Endodermal cell (in vitro differentiated cells): ENCODE measurements around the gene YAE1. TPM values are rescaled to one million over a fixed set of nuclear protein-coding genes. Genes with fewer than 3 reads are reported as not detected.

ENCODE experiments used
- DNase-seq: peaks from one replicate; pipeline ENCODE4 v3.0.0-alpha.2; 2017
- H3K27ac ChIP-seq: 2 replicates; pipeline ENCODE4 v1.5.1; 2013; ENCODE audit warnings: mild to moderate bottlenecking, low read depth, low read length, moderate library complexity
- H3K27me3 ChIP-seq: 2 replicates; pipeline ENCODE4 v1.6.1; 2013; ENCODE audit warnings: mild to moderate bottlenecking, low read length, moderate library complexity; ENCODE audit not compliant: insufficient read depth, control insufficient read depth, poor library complexity, severe bottlenecking
- H3K36me3 ChIP-seq: 2 replicates; pipeline ENCODE4 v1.7.0; 2013; ENCODE audit warnings: mild to moderate bottlenecking, low read length, moderate library complexity; ENCODE audit not compliant: control insufficient read depth, insufficient read depth
- H3K4me1 ChIP-seq: one replicate; pipeline ENCODE4 v1.7.0; 2013; ENCODE audit warnings: low read length; ENCODE audit not compliant: control insufficient read depth, insufficient read depth
- H3K4me3 ChIP-seq: 2 replicates; pipeline ENCODE4 v1.5.1; 2013; ENCODE audit warnings: mild to moderate bottlenecking, low read length, moderate library complexity
- H3K9ac ChIP-seq: 2 replicates; pipeline ENCODE4 v1.6.1; 2013; ENCODE audit warnings: mild to moderate bottlenecking, low read length, moderate library complexity; ENCODE audit not compliant: poor library complexity, severe bottlenecking; ENCODE audit errors: extremely low read depth
- H3K9me3 ChIP-seq: 2 replicates; pipeline ENCODE4 v1.6.1; 2013; ENCODE audit warnings: mild to moderate bottlenecking, low read length, moderate library complexity; ENCODE audit not compliant: control insufficient read depth
- H3K27ac Mint-ChIP-seq: 2 replicates; pipeline ENCODE4 v1.8.0; 2020; ENCODE audit warnings: mixed read lengths
- H3K27me3 Mint-ChIP-seq: 2 replicates; pipeline ENCODE4 v1.8.0; 2021; ENCODE audit warnings: mild to moderate bottlenecking, mixed read lengths; ENCODE audit not compliant: insufficient read depth
- H3K36me3 Mint-ChIP-seq: 2 replicates; pipeline ENCODE4 v1.8.0; 2020; ENCODE audit warnings: low read depth, mixed read lengths
- H3K4me1 Mint-ChIP-seq: 2 replicates; pipeline ENCODE4 v1.8.0; 2020; ENCODE audit warnings: mixed read lengths
- H3K4me3 Mint-ChIP-seq: 2 replicates; pipeline ENCODE4 v1.8.0; 2020; ENCODE audit warnings: mild to moderate bottlenecking, moderate library complexity, mixed read lengths
- H3K9me3 Mint-ChIP-seq: 2 replicates; pipeline ENCODE4 v1.8.0; 2020; ENCODE audit warnings: mild to moderate bottlenecking, mixed read lengths
- WGBS, 2 experiments: methylation state at CpG; one replicate each; pipeline versions ENCODE4 v1.1.5 to v1.1.7; 2013; ENCODE audit warnings: missing lambda C conversion rate in 2 of 2, mixed read lengths in 1 of 2; ENCODE audit not compliant: insufficient coverage in 1 of 2, insufficient read length in 1 of 2; 5-methylcytosine and 5-hydroxymethylcytosine counted together
- total RNA-seq, 2 donors: library from RNA; stranded (reverse); fragmentation: NEBNext Ultra II Directional in 1 of 2; extraction: Animal tissue kit (Norgen Biotek cat#: 25700) in 1 of 2; gene quantifications; 2 replicates in 1 of 2; 3 replicates in 1 of 2; pipeline ENCODE4 v1.2.1, GENCODE V29; 2021
- TF ChIP-seq, protein P1 (sequence below): fragments of 200-600 bp; sonication (generic); conservative IDR thresholded peaks from 2 replicates; pipeline ENCODE4 v1.5.0; 2021; ENCODE audit warnings: antibody characterized with exemption, mild to moderate bottlenecking

Gene YAE1
- total RNA-seq, 2 donors from 2014 or later, result 20.9 to 30.0 TPM

- Histone ChIP-seq H3K36me3 (no peaks in the 10 kb centered on the region), H3K4me3 (no peak overlapping the region), H3K27me3 (no peaks in the 10 kb centered on the region), H3K27ac (no peak overlapping the region), H3K9me3 (peaks cover 5% of the 10 kb centered on the region), H3K9ac (no peak overlapping the region), H3K4me1 (peaks cover 12% of the 10 kb centered on the region)
- 94 to 95% methylated on average over 2 to 3 of the region's 3 CpGs for WGBS, 2 experiments
- Mint-ChIP-seq H3K9me3 (no peaks in the 10 kb centered on the region), H3K4me1 (peaks cover 10% of the 10 kb centered on the region), H3K4me3 (no peak overlapping the region), H3K27ac (no peak overlapping the region), H3K36me3 (no peaks in the 10 kb centered on the region), H3K27me3 (no peaks in the 10 kb centered on the region)
- no peak for DNase-seq
- TF ChIP-seq, protein P1, sequence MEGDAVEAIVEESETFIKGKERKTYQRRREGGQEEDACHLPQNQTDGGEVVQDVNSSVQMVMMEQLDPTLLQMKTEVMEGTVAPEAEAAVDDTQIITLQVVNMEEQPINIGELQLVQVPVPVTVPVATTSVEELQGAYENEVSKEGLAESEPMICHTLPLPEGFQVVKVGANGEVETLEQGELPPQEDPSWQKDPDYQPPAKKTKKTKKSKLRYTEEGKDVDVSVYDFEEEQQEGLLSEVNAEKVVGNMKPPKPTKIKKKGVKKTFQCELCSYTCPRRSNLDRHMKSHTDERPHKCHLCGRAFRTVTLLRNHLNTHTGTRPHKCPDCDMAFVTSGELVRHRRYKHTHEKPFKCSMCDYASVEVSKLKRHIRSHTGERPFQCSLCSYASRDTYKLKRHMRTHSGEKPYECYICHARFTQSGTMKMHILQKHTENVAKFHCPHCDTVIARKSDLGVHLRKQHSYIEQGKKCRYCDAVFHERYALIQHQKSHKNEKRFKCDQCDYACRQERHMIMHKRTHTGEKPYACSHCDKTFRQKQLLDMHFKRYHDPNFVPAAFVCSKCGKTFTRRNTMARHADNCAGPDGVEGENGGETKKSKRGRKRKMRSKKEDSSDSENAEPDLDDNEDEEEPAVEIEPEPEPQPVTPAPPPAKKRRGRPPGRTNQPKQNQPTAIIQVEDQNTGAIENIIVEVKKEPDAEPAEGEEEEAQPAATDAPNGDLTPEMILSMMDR, result no peak
Observed at GRCh38 chr7:39553436-39553835, 12.8 kb upstream of the YAE1 start.

GRCh38 chr7:39554583-39555165 is 11.5 kb upstream of the YAE1 start:
- H3K27ac ChIP-seq, result no peak overlapping the region
- no peak for DNase-seq
- WGBS, 2 experiments, result 87 to 98% methylated on average over 4 to 7 of the region's 7 CpGs
- Mint-ChIP-seq H3K4me1 (peaks cover 10% of the 10 kb centered on the region), H3K9me3 (no peaks in the 10 kb centered on the region), H3K4me3 (no peak overlapping the region), H3K27me3 (no peaks in the 10 kb centered on the region), H3K36me3 (no peaks in the 10 kb centered on the region), H3K27ac (no peak overlapping the region)
- H3K9ac ChIP-seq, result no peak overlapping the region
- TF ChIP-seq, protein P1, result no peak
- H3K27me3 ChIP-seq, result no peaks in the 10 kb centered on the region
- no peaks in the 10 kb centered on the region for H3K9me3 ChIP-seq
- no peaks in the 10 kb centered on the region for H3K36me3 ChIP-seq
- H3K4me1 ChIP-seq, result peaks cover 12% of the 10 kb centered on the region
- H3K4me3 ChIP-seq, result no peak overlapping the region

DNA sequence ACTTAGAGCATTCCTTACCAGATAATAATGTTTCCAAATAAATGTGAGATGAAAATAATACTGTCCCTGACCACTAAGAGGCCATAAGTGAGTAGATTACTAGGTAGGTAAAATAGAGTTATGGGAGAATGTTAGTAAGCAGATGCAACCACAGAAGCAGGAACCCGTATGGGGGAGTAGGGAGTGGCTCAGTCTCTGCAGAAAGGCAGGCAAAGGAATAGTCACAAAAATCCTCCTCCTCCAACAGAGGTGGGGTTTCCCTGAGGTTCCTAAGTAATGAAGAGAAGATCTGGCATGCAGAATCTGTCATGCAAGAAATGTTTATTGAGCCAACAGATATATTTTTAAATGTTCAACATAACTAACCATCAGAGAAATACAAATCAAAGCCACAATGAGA is 9.0 kb upstream of the YAE1 start:
- Histone ChIP-seq H3K36me3 (no peaks in the 10 kb centered on the region), H3K9me3 (no peaks in the 10 kb centered on the region), H3K4me1 (peaks cover 15% of the 10 kb centered on the region), H3K27ac (no peak overlapping the region), H3K27me3 (no peaks in the 10 kb centered on the region), H3K4me3 (peak overlapping the region; percentile 16), H3K9ac (no peak overlapping the region)
- no peak overlapping the region for H3K27ac Mint-ChIP-seq
- H3K27me3 Mint-ChIP-seq, result no peaks in the 10 kb centered on the region
- H3K9me3 Mint-ChIP-seq, result no peaks in the 10 kb centered on the region
- TF ChIP-seq, protein P1, result no peak
- peaks cover 24% of the 10 kb centered on the region for H3K4me1 Mint-ChIP-seq
- H3K36me3 Mint-ChIP-seq, result no peaks in the 10 kb centered on the region
- no peak overlapping the region for H3K4me3 Mint-ChIP-seq
- DNase-seq, result no peak
- WGBS, 2 experiments, result 70% methylated on average over 1 of the region's 1 CpG; no CpG with 5 or more reads in 1 of the 2 experiments
